WI38 (cell line): ENCODE measurements around the gene TBCD.
"Not testable (repeated sequence)": the region's sequence is repeated elsewhere in the genome, so short reads cannot be mapped to it uniquely, and the experiment has no call there.

ENCODE experiments used
- H3K4me3 ChIP-seq: 2 replicates; pipeline ENCODE4 v1.5.1; 2011; ENCODE audit warnings: low read depth, mild to moderate bottlenecking, control low read depth, low read length
- CTCF ChIP-seq: IDR thresholded peaks from 2 replicates; pipeline ENCODE4 v1.5.1; 2012; ENCODE audit warnings: low read depth, mild to moderate bottlenecking, control low read depth, low read length

Gene TBCD

GRCh38 chr17:82754297-82755208 is 2.7 kb downstream of the TBCD start:
- no peak for TF ChIP-seq CTCF
- no peak overlapping the region for H3K4me3 ChIP-seq

DNA sequence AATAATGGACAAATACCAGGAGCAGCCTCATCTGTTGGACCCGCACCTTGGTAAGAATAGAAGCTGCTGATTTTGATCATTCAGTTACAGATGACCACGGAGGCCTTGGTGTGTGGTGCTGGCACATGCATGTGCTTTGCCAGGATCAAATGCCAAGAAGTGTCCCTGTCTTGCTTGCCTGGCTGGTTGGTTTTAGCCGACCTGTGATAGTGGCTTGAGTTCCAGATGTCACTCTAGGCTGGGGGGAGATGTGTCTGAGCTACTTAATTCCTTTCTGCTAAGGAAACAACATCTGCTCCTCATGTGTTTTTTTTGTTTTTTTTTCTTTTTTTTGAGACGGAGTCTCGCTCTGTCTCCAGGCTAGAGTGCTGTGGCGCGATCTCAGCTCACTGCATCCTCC is 4.3 kb downstream of the TBCD start:
- no peak overlapping the region for H3K4me3 ChIP-seq

GRCh38 chr17:82765371-82765770 is 13.5 kb downstream of the TBCD start:
- no peak overlapping the region for H3K4me3 ChIP-seq
- TF ChIP-seq CTCF, result no peak

More for the DNA sequence above, 4.3 kb downstream of the TBCD start:
- no peak for TF ChIP-seq CTCF

GRCh38 chr17:82767041-82767754 is 15.3 kb downstream of the TBCD start:
- TF ChIP-seq CTCF, result peak; percentile 50
- no peak overlapping the region for H3K4me3 ChIP-seq

DNA sequence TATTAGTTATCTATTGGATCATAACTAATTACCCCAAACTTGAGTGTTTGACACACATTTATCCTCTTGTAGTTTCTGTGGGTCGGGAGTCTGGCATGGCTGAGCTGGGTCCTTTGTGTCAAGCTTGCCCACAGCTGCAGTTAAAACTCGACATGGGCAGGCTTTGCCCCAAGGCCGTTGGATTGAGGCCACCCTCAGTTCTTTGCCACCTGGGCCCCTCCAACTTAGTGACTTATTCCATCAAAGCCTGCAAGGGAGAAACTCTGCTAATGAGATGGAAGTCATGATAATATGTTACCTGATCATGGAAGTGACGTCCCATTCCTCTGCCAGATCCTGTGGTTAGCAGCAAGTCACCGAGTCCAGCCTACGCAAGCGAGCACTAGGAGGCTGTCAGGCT is 17.2 kb downstream of the TBCD start:
- TF ChIP-seq CTCF, result no peak

GRCh38 chr17:82772026-82772425 is 20.2 kb downstream of the TBCD start:
- no peak overlapping the region for H3K4me3 ChIP-seq
- TF ChIP-seq CTCF, result no peak

More for the DNA sequence above, 17.2 kb downstream of the TBCD start:
- H3K4me3 ChIP-seq, result no peak overlapping the region

GRCh38 chr17:82774456-82774855 is 22.6 kb downstream of the TBCD start:
- not testable (repeated sequence) for H3K4me3 ChIP-seq
